Midbrain (tissue), 1 donor: ENCODE results near the gene TMLHE.
"Not testable (repeated sequence)": the region's sequence is repeated elsewhere in the genome, so short reads cannot be mapped to it uniquely, and the experiment has no call there.

Experiments
- DNase-seq: peaks from one replicate; lab custom pipeline; 2025; lab: John Stamatoyannopoulos, UW

TMLHE gene

GRCh38 chrX:155612312-155613224 lies at the start of gene TMLHE, which contains the start of gene SPRY3:
Gene TMLHE (minus strand): TSS chrX:155612952. CDS start chrX:155545276, 67,676 bp downstream.
Gene SPRY3 (plus strand): TSS chrX:155612586.
- DNase-seq: peak; percentile 34

GRCh38 chrX:155662282-155662681 lies 49.5 kb upstream of the TMLHE start:
- no peak for DNase-seq

- no peak for DNase-seq
Measured at GRCh38 chrX:155645180-155645579, 32.4 kb upstream of the TMLHE start.

- DNase-seq: no peak
Measured at GRCh38 chrX:155643240-155643639, 30.5 kb upstream of the TMLHE start.

GRCh38 chrX:155641371-155641770 lies 28.6 kb upstream of the TMLHE start:
- DNase-seq: not testable (repeated sequence)

- no peak for DNase-seq
Measured at GRCh38 chrX:155637714-155638113, 25.0 kb upstream of the TMLHE start.

GRCh38 chrX:155635019-155635418 lies 22.3 kb upstream of the TMLHE start:
- not testable (repeated sequence) for DNase-seq

- DNase-seq: no peak
Measured at GRCh38 chrX:155632431-155633100, 19.8 kb upstream of the TMLHE start.

GRCh38 chrX:155620110-155620509 lies 7.4 kb upstream of the TMLHE start:
- DNase-seq: not testable (repeated sequence)

GRCh38 chrX:155615938-155616337 lies 3.2 kb upstream of the TMLHE start:
- no peak for DNase-seq

GRCh38 chrX:155613927-155614559 lies 1.3 kb upstream of the TMLHE start:
- no peak for DNase-seq

GRCh38 chrX:155611302-155611701 lies 1.4 kb downstream of the TMLHE start:
- no peak for DNase-seq

GRCh38 chrX:155592981-155593380 lies 19.8 kb downstream of the TMLHE start:
- DNase-seq: no peak

- no peak for DNase-seq
Measured at GRCh38 chrX:155592331-155592730, 20.4 kb downstream of the TMLHE start.

- no peak for DNase-seq
Measured at GRCh38 chrX:155577682-155578081, 35.1 kb downstream of the TMLHE start.

- DNase-seq: no peak
Measured at GRCh38 chrX:155563099-155563498, 49.7 kb downstream of the TMLHE start.

GRCh38 chrX:155544881-155545280 lies 67.9 kb downstream of the TMLHE start:
- no peak for DNase-seq

GRCh38 chrX:155535866-155536265 lies 76.9 kb downstream of the TMLHE start:
- DNase-seq: no peak

- no peak for DNase-seq
Measured at GRCh38 chrX:155534800-155535199, 78.0 kb downstream of the TMLHE start.

GRCh38 chrX:155527023-155527422 lies 85.7 kb downstream of the TMLHE start:
- not testable (repeated sequence) for DNase-seq

GRCh38 chrX:155514225-155514624 lies 98.5 kb downstream of the TMLHE start:
- no peak for DNase-seq

GRCh38 chrX:155505296-155505695 lies 107.5 kb downstream of the TMLHE start:
- no peak for DNase-seq

- DNase-seq: not testable (repeated sequence)
Measured at GRCh38 chrX:155495134-155495533, 117.6 kb downstream of the TMLHE start.
